Karpas-422 (cell line): ENCODE data around the gene ZNF883. TPM values are rescaled to one million over a fixed set of nuclear protein-coding genes. Genes with fewer than 3 reads are reported as not detected.

ENCODE experiments used
- DNase-seq: peaks from one replicate; pipeline ENCODE4 v3.0.0-alpha.2; 2015
- H2AFZ ChIP-seq: fragments of 200-600 bp; sonication (generic); 2 replicates; pipeline ENCODE4 v1.6.1; 2014; ENCODE audit warnings: antibody characterized with exemption, low read length, mixed read lengths
- H3K27ac ChIP-seq: fragments of 200-600 bp; sonication (generic); 2 replicates; pipeline ENCODE4 v1.5.1; 2014; ENCODE audit warnings: mild to moderate bottlenecking, low read length, moderate library complexity
- H3K27me3 ChIP-seq: fragments of 200-600 bp; sonication (generic); 2 replicates; pipeline ENCODE4 v1.6.1; 2014; ENCODE audit warnings: low read length, mixed read lengths
- H3K36me3 ChIP-seq: fragments of 200-600 bp; sonication (generic); 2 replicates; pipeline ENCODE4 v1.6.1; 2014; ENCODE audit warnings: low read length, mixed read lengths; ENCODE audit not compliant: insufficient read depth
- H3K4me1 ChIP-seq: fragments of 200-600 bp; sonication (generic); 2 replicates; pipeline ENCODE4 v1.6.1; 2014; ENCODE audit warnings: mild to moderate bottlenecking, low read length, mixed read lengths
- H3K4me2 ChIP-seq: fragments of 200-600 bp; sonication (generic); 2 replicates; pipeline ENCODE4 v1.6.1; 2014; ENCODE audit warnings: low read length, low read depth, mild to moderate bottlenecking; ENCODE audit not compliant: poor library complexity, severe bottlenecking
- H3K4me3 ChIP-seq: fragments of 200-600 bp; sonication (generic); 2 replicates; pipeline ENCODE4 v1.5.1; 2014; ENCODE audit warnings: mild to moderate bottlenecking, antibody characterized with exemption, low read length, mixed read lengths
- H3K79me2 ChIP-seq: fragments of 200-600 bp; sonication (generic); 2 replicates; pipeline ENCODE4 v1.6.1; 2014; ENCODE audit warnings: mild to moderate bottlenecking, low read length, mixed read lengths
- H3K9ac ChIP-seq: fragments of 200-600 bp; sonication (generic); 2 replicates; pipeline ENCODE4 v1.6.0; 2014; ENCODE audit warnings: low read length
- H3K9me2 ChIP-seq: fragments of 200-600 bp; sonication (generic), shearing (Covaris generic); replicated peaks from 2 replicates; pipeline ENCODE4 v1.6.0; 2014; ENCODE audit warnings: mild to moderate bottlenecking, low read length, moderate library complexity; ENCODE audit not compliant: insufficient read depth
- H3K9me3 ChIP-seq: fragments of 300-700, 200-600 bp; sonication (generic); 2 replicates; pipeline ENCODE4 v1.6.1; 2014; ENCODE audit warnings: low read length, mixed read lengths
- H4K20me1 ChIP-seq: fragments of 200-600 bp; sonication (generic); 2 replicates; pipeline ENCODE4 v1.6.1; 2014; ENCODE audit warnings: mild to moderate bottlenecking, antibody characterized with exemption, low read length, low read depth; ENCODE audit not compliant: insufficient read depth
- total RNA-seq: library from RNA; depleted of rRNA; stranded (reverse); fragments of >200 nt; shearing (Covaris generic); gene quantifications from 2 replicates; pipeline ENCODE4 v1.2.3, GENCODE V29; 2014; ENCODE audit warnings: low replicate concordance; rRNA removed

Gene ZNF883
- total RNA-seq, 1 experiment from 2014 or later = not detected

DNA sequence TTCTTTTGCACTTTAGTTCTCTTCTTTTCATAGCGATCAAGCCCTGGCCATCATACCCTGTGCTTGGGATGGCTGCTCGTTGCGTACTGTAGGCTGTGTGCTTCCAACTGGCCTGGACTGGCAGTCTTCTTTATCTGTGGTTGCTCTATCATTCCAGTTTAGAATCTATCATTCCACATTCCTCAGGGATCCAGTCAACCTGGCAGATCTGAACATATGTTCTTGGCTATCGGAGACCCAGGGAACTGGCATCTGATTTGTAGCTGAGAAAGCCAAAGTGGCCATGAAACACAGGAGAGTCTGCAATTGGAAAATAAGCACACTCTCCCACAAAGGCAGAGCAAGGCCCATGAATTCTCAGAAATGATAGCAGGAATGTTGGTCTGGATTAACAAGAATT lies 98.7 kb downstream of the ZNF883 start:
- H4K20me1 ChIP-seq = no peaks in the 10 kb centered on the region
- H3K27ac ChIP-seq = no peak overlapping the region
- no peaks in the 10 kb centered on the region for H3K9me3 ChIP-seq
- H3K4me2 ChIP-seq = no peak overlapping the region
- H3K36me3 ChIP-seq = no peaks in the 10 kb centered on the region
- no peaks in the 10 kb centered on the region for H3K9me2 ChIP-seq
- no peak overlapping the region for H2AFZ ChIP-seq
- no peak overlapping the region for H3K4me3 ChIP-seq
- H3K27me3 ChIP-seq = no peaks in the 10 kb centered on the region
- no peak for DNase-seq
- no peaks in the 10 kb centered on the region for H3K4me1 ChIP-seq
- H3K79me2 ChIP-seq = no peaks in the 10 kb centered on the region
- H3K9ac ChIP-seq = no peak overlapping the region

DNA sequence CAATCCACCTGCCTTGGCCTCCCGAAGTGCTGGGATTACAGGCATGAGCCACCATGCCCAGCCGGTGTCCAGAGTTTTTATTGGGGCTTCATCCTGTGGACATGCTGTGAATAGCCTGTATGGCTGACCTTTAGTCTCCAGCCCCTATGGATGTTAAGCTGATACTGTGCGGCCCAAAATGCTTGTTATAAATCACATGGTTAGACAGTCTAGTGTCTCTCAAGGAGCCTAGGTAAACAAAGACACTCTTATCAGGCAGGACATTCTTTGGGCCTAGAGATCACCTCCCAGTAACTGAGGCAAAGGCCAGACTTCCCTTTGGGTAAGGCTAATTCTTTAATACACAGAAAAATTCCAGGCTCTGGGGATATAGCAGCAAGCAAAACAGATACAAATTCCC lies 99.4 kb downstream of the ZNF883 start:
- Histone ChIP-seq H3K27ac (no peak overlapping the region), H3K9me2 (no peaks in the 10 kb centered on the region), H3K79me2 (no peaks in the 10 kb centered on the region), H3K27me3 (no peaks in the 10 kb centered on the region), H4K20me1 (no peaks in the 10 kb centered on the region), H3K4me2 (no peak overlapping the region), H3K9ac (no peak overlapping the region), H2AFZ (no peak overlapping the region), H3K4me3 (no peak overlapping the region), H3K9me3 (no peaks in the 10 kb centered on the region), H3K4me1 (no peaks in the 10 kb centered on the region), H3K36me3 (no peaks in the 10 kb centered on the region)
- no peak for DNase-seq

DNA sequence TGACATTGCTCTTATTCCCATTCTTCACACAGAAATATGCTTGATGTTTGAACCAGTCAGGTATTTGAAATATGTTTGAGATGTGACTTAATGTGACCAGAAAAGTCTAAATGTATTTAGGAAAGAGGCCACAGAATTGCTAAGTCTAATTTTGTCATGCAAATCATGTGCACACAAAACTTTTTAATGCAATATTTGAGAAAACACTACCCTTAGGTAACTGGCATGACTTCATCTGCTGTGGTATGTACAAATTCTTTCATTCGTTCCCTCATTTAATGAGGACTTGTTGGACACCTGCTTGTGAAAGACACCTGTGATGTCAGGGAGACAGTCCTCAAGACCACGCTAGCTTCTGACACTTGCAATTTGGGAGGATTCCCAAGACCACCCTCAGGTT lies 100.3 kb downstream of the ZNF883 start:
- Histone ChIP-seq H3K4me2 (no peak overlapping the region), H3K4me3 (no peak overlapping the region), H3K4me1 (no peaks in the 10 kb centered on the region), H3K9me2 (no peaks in the 10 kb centered on the region), H3K9me3 (no peaks in the 10 kb centered on the region), H3K36me3 (no peaks in the 10 kb centered on the region), H3K27ac (no peak overlapping the region), H3K27me3 (no peaks in the 10 kb centered on the region), H4K20me1 (no peaks in the 10 kb centered on the region), H3K9ac (no peak overlapping the region), H3K79me2 (no peaks in the 10 kb centered on the region), H2AFZ (no peak overlapping the region)
- no peak for DNase-seq

Other genes starting within 250 kb of the ZNF883 start
- not detected in 2 replicates for gene SLC46A2, start 121.3 kb downstream of the ZNF883 start, total RNA-seq
- not detected in 2 replicates for gene ZFP37, start 44.5 kb upstream of the ZNF883 start, total RNA-seq
- gene SLC31A2, start 138.8 kb upstream of the ZNF883 start, total RNA-seq = 0.26 and 0.83 TPM in 2 replicates
- 23.5 and 65.1 TPM in 2 replicates for gene FKBP15, start 209.1 kb upstream of the ZNF883 start, total RNA-seq
- gene SLC31A1, start 209.4 kb upstream of the ZNF883 start, total RNA-seq = 8.7 and 13.5 TPM in 2 replicates